CMK (cell line): Measurements from ENCODE around the gene AGAP1.

Source experiments
- DNase-seq: peaks from one replicate; pipeline ENCODE4 v3.0.0-alpha.2; 2010; ENCODE audit warnings: low read depth

AGAP1 gene

DNA sequence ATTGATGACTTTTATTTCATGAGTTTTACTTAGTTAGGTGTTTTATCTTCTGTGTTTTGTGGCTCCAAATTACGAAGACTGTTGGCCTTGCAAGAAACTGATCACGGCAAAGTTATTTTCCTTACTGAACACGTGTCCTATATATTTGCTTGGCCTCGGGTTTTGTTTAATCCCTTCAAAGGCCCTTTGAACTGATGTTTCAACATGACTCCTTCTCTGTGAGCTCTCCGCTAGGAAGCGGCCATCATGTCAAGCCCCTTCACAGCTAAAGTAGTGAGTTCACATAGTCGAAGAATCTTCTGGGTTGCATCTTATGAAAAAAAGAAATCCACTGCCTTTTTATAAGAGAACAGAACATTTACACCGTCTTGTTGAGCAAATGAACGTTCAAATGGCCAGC, 515.0 kb downstream of the AGAP1 start:
- no peak for DNase-seq

GRCh38 chr2:236010920-236011685, 517.3 kb downstream of the AGAP1 start:
- no peak for DNase-seq

GRCh38 chr2:236012155-236012554, 518.3 kb downstream of the AGAP1 start:
- DNase-seq, result no peak

- DNase-seq, result no peak
Measured at GRCh38 chr2:236014408-236015131, 520.7 kb downstream of the AGAP1 start.

GRCh38 chr2:236015171-236015570, 521.3 kb downstream of the AGAP1 start:
- DNase-seq, result no peak

- DNase-seq, result no peak
Measured at GRCh38 chr2:236016496-236016895, 522.7 kb downstream of the AGAP1 start.

GRCh38 chr2:236017446-236017845, 523.6 kb downstream of the AGAP1 start:
- DNase-seq, result no peak

- DNase-seq, result no peak
Measured at GRCh38 chr2:236019434-236019833, 525.6 kb downstream of the AGAP1 start.

DNA sequence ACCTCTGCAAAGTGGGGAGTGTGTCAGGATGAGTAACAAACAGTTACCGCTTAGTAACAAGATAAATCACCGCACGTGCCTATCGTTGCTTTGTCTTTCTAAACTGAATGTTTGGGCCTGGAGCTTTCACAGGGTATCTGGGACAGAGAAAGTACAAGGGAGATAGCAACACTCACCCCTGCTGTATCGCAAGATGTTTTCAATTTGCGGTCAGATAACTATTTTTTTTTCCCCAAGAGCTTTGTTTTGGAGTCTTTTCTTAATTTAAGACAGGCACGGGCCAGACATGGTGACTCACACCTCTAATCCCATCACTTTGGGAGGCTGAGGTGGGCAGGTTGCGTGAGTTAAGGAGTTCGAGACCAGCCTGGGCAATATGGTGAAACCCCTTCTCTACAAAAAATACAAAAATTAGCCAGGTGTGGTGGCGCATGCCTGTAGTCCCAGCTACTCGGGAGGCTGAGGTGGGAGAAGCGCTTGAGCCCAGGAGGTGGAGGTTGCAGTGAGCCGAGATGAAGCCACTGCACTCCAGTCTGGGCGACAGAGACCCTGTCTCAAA, 527.7 kb downstream of the AGAP1 start:
- no peak for DNase-seq

GRCh38 chr2:236022128-236022527, 528.3 kb downstream of the AGAP1 start:
- DNase-seq, result no peak

DNA sequence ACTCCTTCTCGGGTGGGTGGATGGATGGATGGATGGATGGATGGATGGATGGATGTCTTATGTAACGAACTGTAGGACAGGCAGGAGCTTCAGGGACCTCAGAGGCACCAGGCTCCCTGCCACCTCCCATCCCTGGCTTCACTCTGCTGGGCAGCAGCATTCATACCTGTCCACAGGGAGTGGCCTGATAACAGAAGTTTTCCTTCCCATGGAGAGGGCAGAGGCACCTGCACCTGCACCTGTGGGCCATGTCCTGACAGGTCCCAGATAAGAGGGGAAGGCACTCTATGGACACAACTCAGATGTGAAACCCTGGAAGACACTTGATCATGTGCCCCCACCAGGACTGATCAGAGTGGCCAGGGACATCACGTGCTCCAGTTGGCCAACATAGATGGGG, 532.0 kb downstream of the AGAP1 start:
- no peak for DNase-seq

- DNase-seq, result no peak
Measured at GRCh38 chr2:236026841-236027240, 533.0 kb downstream of the AGAP1 start.

DNA sequence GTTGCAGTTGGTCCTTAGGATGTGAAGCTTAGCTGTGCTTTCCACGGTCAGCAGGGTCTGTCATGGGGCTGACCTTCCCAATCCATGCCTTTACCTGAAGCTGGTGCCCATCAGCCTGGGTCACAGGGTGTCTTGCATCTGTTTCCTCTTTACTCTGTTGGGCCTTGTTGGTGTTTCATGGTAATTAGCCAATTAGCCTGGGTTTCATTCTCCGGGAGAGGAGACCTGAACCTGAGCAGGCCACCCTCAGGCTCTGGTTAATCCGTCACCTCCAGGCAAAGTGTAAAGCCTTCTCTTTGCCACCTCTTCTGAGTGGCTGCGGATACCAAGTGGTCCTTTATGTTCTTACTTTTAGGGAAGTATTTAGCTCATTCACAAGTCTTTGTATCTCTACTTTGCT, 534.2 kb downstream of the AGAP1 start:
- DNase-seq, result no peak

- DNase-seq, result no peak
Measured at GRCh38 chr2:236033462-236033861, 539.6 kb downstream of the AGAP1 start.

- DNase-seq, result no peak
Measured at GRCh38 chr2:236034974-236035373, 541.1 kb downstream of the AGAP1 start.

DNA sequence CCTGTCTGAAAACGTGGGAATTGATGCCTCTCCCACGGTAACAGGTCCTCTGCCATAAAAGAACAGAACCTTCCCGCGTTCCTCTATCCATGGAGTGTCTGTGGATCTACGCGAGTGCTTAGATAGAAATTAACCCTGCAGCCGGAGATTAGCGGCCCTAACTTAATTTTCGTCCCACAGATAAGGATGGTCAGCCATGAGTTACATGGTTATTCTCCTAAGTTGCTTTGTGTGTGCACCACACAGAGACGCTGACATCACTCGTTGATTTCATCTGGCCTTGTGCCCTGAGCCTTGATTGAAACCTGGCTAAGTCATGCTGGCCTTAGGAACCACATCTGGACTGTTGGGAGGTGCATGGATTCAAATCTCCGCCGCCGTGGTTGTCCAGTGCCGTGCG, 542.2 kb downstream of the AGAP1 start:
- DNase-seq, result no peak

GRCh38 chr2:236038096-236038495, 544.3 kb downstream of the AGAP1 start:
- no peak for DNase-seq

DNA sequence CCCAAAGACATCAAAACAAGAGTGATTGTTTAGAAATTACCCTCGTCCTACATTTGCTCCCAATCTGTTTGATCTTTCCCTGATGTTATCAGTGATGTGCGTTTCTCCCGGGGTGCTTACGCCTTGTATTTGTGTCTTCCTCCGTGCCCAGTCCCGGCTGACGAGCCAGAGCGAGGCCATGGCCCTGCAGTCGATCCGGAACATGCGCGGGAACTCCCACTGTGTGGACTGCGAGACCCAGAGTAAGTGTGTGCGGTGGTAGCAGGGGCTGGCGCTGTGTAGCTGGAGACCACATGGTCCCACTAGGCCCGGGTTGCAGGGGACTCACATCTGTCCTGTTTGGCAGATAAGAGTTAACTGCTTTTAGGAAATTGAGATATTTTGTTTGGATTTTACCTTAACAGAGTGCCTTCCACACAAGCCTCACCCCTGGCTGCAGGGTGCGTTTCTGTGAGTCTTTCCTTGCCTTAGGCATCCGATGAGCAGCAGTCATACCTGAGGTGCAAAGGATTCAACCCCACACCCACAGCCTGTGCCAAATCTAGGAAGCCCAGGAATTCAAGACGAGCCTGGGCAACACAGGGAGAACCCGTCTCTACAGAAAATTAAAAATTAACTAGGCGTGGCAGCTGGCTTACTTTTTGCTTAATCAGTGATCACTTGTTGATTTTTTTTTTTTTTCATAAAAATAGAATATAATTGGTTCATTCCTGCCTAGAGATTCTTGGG, 546.9 kb downstream of the AGAP1 start:
- DNase-seq, result no peak

- DNase-seq, result no peak
Measured at GRCh38 chr2:236041616-236042015, 547.8 kb downstream of the AGAP1 start.

GRCh38 chr2:236042087-236042486, 548.2 kb downstream of the AGAP1 start:
- DNase-seq, result no peak

- no peak for DNase-seq
Measured at GRCh38 chr2:236044191-236044590, 550.3 kb downstream of the AGAP1 start.
